Measurements from ENCODE around the gene TXLNB.

The TXLNB gene

DNA sequence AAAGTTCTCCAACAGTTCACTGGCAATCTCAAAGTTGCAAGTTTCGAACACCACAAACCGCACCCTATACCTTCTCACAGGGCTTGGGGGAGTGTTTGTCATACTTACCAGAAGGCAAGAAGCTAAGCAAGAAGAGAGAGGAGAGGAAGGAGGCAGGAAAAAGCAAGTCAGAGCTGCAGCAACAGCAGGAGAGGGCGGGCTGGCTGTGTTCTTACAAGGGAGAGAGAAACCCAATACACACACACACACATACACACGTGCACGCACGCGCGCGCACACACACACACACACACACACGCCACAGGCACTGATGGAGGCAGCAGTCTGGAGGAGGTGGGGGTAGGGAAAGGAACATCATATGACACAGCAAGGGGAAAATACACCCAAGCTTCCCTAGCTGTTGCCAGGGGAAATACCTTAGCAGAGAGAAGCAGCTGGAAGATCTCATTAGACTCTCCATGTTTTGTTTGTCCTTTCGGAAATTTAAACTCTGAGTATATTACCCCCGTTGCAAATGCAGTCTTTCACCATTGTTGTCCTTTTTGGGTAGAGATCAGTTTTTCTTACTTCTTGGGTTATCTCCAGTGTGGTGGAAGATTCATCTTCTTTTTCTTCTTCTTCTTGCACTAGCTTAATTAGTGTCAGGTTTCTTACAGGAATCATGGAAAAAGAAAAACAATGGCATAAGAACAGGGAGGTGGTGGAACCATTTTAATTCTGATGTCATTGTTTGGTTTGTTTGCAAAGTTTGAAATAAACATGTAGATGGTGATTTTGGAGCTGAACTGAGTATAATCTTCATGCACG, at the start of gene TXLNB:
Gene TXLNB (minus strand): TSS at position 186 of the 807 bp plus-strand sequence. CDS start 3,099 bp downstream, outside the sequence.
- H3K27me3 ChIP-seq (replicated peaks; ENCODE audit: insufficient read depth, low read length), result no peaks in the 10 kb centered on the region
- H3K9ac ChIP-seq (ENCODE audit: low read length), result peak within 1 kb of the TSS; percentile 73
- H4K20me1 ChIP-seq (ENCODE audit: insufficient read depth, low read length), result no peaks in the 10 kb centered on the region
- peak within 1 kb of the TSS; percentile 98 for H3K27ac ChIP-seq (ENCODE audit: low read length)
- H3K79me2 ChIP-seq (ENCODE audit: low read length), result no peaks in the 10 kb centered on the region
- H3F3A ChIP-seq (ENCODE audit: insufficient read depth, low read length), result peaks cover 28% of the 10 kb centered on the region
- no peaks in the 10 kb centered on the region for H3K9me3 ChIP-seq (replicated peaks; ENCODE audit: insufficient read depth, low read length)
- peaks cover 24% of the 10 kb centered on the region for H3K4me1 ChIP-seq (ENCODE audit: low read length)
- no peaks in the 10 kb centered on the region for H3K36me3 ChIP-seq (replicated peaks; ENCODE audit: insufficient read depth, low read length)
- H3K4me3 ChIP-seq (ENCODE audit: low read length), result peak within 1 kb of the TSS; percentile 44
- TF ChIP-seq, protein P1, sequence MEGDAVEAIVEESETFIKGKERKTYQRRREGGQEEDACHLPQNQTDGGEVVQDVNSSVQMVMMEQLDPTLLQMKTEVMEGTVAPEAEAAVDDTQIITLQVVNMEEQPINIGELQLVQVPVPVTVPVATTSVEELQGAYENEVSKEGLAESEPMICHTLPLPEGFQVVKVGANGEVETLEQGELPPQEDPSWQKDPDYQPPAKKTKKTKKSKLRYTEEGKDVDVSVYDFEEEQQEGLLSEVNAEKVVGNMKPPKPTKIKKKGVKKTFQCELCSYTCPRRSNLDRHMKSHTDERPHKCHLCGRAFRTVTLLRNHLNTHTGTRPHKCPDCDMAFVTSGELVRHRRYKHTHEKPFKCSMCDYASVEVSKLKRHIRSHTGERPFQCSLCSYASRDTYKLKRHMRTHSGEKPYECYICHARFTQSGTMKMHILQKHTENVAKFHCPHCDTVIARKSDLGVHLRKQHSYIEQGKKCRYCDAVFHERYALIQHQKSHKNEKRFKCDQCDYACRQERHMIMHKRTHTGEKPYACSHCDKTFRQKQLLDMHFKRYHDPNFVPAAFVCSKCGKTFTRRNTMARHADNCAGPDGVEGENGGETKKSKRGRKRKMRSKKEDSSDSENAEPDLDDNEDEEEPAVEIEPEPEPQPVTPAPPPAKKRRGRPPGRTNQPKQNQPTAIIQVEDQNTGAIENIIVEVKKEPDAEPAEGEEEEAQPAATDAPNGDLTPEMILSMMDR (IDR thresholded peaks at IDR 0.05; ENCODE audit: low read length), result no peak
- H2AFZ ChIP-seq (ENCODE audit: low read length), result peak within 1 kb of the TSS; percentile 43; the same call in 1 of the 2 replicates
- H3K4me2 ChIP-seq (ENCODE audit: low read depth, low read length), result peak within 1 kb of the TSS; percentile 87
- no peaks in the 10 kb centered on the region for H3K9me2 ChIP-seq (replicated peaks; ENCODE audit: insufficient read depth, low read length)
- DNase-seq, result peak; percentile 88

DNA sequence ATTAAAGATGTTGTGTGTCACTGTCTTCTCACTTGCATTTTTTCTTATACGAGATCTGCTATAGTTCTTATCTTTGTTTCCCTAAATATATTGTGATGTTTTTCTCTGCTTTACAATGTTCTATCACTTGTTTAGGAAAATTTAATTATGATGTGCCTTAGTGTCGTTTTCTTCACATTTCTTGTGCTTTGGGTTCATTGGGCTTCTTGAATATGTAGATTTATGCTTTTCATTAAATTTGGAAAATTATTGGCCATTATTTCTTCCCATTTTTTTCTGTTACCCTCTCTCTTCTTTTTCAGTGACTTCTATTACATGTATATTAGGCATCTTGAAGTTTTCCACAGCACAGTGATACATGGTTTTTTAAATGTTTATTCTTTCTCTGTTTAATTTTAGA, 49.3 kb upstream of the TXLNB start:
- DNase-seq, result no peak
- no peaks in the 10 kb centered on the region for H3K36me3 ChIP-seq (replicated peaks; ENCODE audit: insufficient read depth, low read length)
- H3K9me3 ChIP-seq (replicated peaks; ENCODE audit: insufficient read depth, low read length), result no peaks in the 10 kb centered on the region
- no peak overlapping the region for H3K4me3 ChIP-seq (ENCODE audit: low read length)
- H3K9ac ChIP-seq (ENCODE audit: low read length), result no peak overlapping the region
- no peaks in the 10 kb centered on the region for H3K9me2 ChIP-seq (replicated peaks; ENCODE audit: insufficient read depth, low read length)
- H3K27ac ChIP-seq (ENCODE audit: low read length), result no peak overlapping the region
- peaks cover 8% of the 10 kb centered on the region for H3K4me1 ChIP-seq (ENCODE audit: low read length)
- H3K4me2 ChIP-seq (ENCODE audit: low read depth, low read length), result no peak overlapping the region
- H3K79me2 ChIP-seq (ENCODE audit: low read length), result no peaks in the 10 kb centered on the region
- H3F3A ChIP-seq (ENCODE audit: insufficient read depth, low read length), result no peaks in the 10 kb centered on the region
- no peak for TF ChIP-seq EZH2 (optimal IDR thresholded peaks at IDR 0.05; ENCODE audit: low read depth, low read length)
- TF ChIP-seq, protein P1 (IDR thresholded peaks at IDR 0.05; ENCODE audit: low read length), result no peak
- no peak for TF ChIP-seq EZH2phosphoT487 (IDR thresholded peaks at IDR 0.05; ENCODE audit: low read length)
- no peaks in the 10 kb centered on the region for H4K20me1 ChIP-seq (ENCODE audit: insufficient read depth, low read length)
- no peak overlapping the region for H2AFZ ChIP-seq (ENCODE audit: low read length)
- no peaks in the 10 kb centered on the region for H3K27me3 ChIP-seq (replicated peaks; ENCODE audit: insufficient read depth, low read length)

DNA sequence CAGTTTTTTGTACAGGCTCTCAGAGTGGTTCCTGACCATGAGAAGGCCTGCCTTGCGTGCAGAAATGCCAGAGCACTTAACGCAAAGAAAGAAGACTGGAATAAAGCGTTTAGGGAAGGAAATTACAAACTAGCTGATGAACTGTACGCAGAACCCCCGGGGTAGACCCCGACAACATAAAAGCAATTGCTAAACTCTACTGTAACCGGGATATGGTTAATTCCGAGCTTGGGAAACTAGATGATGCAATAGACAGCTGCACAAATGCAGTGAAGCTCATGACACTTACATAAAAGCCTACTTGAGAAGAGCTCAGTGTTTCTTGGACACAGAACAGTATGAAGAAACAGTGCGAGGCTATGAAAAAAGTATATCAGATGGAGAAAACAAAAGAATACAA, 47.0 kb upstream of the TXLNB start:
- Histone ChIP-seq H3F3A (ENCODE audit: insufficient read depth, low read length) (no peaks in the 10 kb centered on the region), H2AFZ (ENCODE audit: low read length) (no peak overlapping the region), H3K4me3 (ENCODE audit: low read length) (no peak overlapping the region), H3K36me3 (replicated peaks; ENCODE audit: insufficient read depth, low read length) (no peaks in the 10 kb centered on the region), H3K9me2 (replicated peaks; ENCODE audit: insufficient read depth, low read length) (no peaks in the 10 kb centered on the region), H3K4me2 (ENCODE audit: low read depth, low read length) (no peak overlapping the region), H3K79me2 (ENCODE audit: low read length) (no peaks in the 10 kb centered on the region), H4K20me1 (ENCODE audit: insufficient read depth, low read length) (no peaks in the 10 kb centered on the region), H3K9ac (ENCODE audit: low read length) (no peak overlapping the region), H3K27ac (ENCODE audit: low read length) (no peak overlapping the region), H3K27me3 (replicated peaks; ENCODE audit: insufficient read depth, low read length) (no peaks in the 10 kb centered on the region), H3K4me1 (ENCODE audit: low read length) (peaks cover 8% of the 10 kb centered on the region), H3K9me3 (replicated peaks; ENCODE audit: insufficient read depth, low read length) (no peaks in the 10 kb centered on the region)
- no peak for DNase-seq
- no peak for TF ChIP-seq EZH2phosphoT487 (IDR thresholded peaks at IDR 0.05; ENCODE audit: low read length)
- no peak for TF ChIP-seq EZH2 (optimal IDR thresholded peaks at IDR 0.05; ENCODE audit: low read depth, low read length)
- TF ChIP-seq, protein P1 (IDR thresholded peaks at IDR 0.05; ENCODE audit: low read length), result no peak
